ENCODE measurements around the gene ZG16B. TPM values are rescaled to one million over a fixed set of nuclear protein-coding genes. Genes with fewer than 3 reads are reported as not detected.
A peak's percentile ranks its signal among the peaks of the same experiment; 100 is the strongest.

ZG16B gene
- total RNA-seq, 1 experiment from 2014 or later: 8.6 TPM

- intact Hi-C loops (cut with micrococcal nuclease): no loop called here
- Histone ChIP-seq H3K79me2 (ENCODE audit: low read length) (no peaks in the 10 kb centered on the region), H3K9ac (ENCODE audit: low read length) (no peak overlapping the region), H3K9me2 (replicated peaks; ENCODE audit: low read length) (no peaks in the 10 kb centered on the region), H3K9me3 (ENCODE audit: low read length) (no peaks in the 10 kb centered on the region), H3K4me2 (ENCODE audit: low read length) (no peak overlapping the region), H2AFZ (ENCODE audit: low read length) (no peak overlapping the region), H3F3A (ENCODE audit: low read length, unreplicated experiment) (no peaks in the 10 kb centered on the region), H3K27ac (ENCODE audit: low read length) (peak overlapping the region; percentile 91), H3K4me1 (ENCODE audit: insufficient read depth, low read length) (peaks cover 28% of the 10 kb centered on the region), H3K36me3 (ENCODE audit: low read depth, low read length) (no peaks in the 10 kb centered on the region), H4K20me1 (ENCODE audit: low read length) (no peaks in the 10 kb centered on the region), H3K27me3 (ENCODE audit: low read length) (no peaks in the 10 kb centered on the region), H3K4me3 (ENCODE audit: low read length) (no peak overlapping the region)
- no TSS peak for BruUV-seq (replicated peaks)
- ChIA-PET CTCF (no interaction called here), POLR2A (ENCODE audit: unreplicated experiment) (no interaction called here)
- TF ChIP-seq CTCF (conservative IDR thresholded peaks at IDR 0.05; ENCODE audit: low read depth, low read length): no peak
- TF ChIP-seq EZH2 (IDR thresholded peaks at IDR 0.05; ENCODE audit: low read length, unreplicated experiment): no peak
- no peak for TF ChIP-seq EZH2phosphoT487 (IDR thresholded peaks at IDR 0.05; ENCODE audit: borderline replicate concordance, low read length)
- no peak for DNase-seq
- ATAC-seq: no peak
Observed at GRCh38 chr16:2834968-2835367, 4.9 kb downstream of the ZG16B start.

GRCh38 chr16:2835638-2836493, 5.8 kb downstream of the ZG16B start:
- ChIA-PET CTCF (no interaction called here), POLR2A (ENCODE audit: unreplicated experiment) (interaction anchor here (0.5 kb wide), 1 partner anchor 70 kb away, joined by 3 read pairs; no protein-coding TSS in a partner anchor)
- intact Hi-C loops (cut with micrococcal nuclease): no loop called here
- peak overlapping the region; percentile 41; the same call in 1 of the 2 replicates for H3K4me3 ChIP-seq (ENCODE audit: low read length)
- H3K27ac ChIP-seq (ENCODE audit: low read length): peak overlapping the region; percentile 91
- no peak for TF ChIP-seq CTCF (conservative IDR thresholded peaks at IDR 0.05; ENCODE audit: low read depth, low read length)
- TF ChIP-seq EZH2phosphoT487 (IDR thresholded peaks at IDR 0.05; ENCODE audit: borderline replicate concordance, low read length): no peak
- TF ChIP-seq EZH2 (IDR thresholded peaks at IDR 0.05; ENCODE audit: low read length, unreplicated experiment): no peak
- no peaks in the 10 kb centered on the region for H3K79me2 ChIP-seq (ENCODE audit: low read length)
- H3F3A ChIP-seq (ENCODE audit: low read length, unreplicated experiment): no peaks in the 10 kb centered on the region
- ATAC-seq (peak; percentile 76), DNase-seq (peak; percentile 93)
- BruUV-seq (replicated peaks): TSS peak; percentile 21
- H3K4me1 ChIP-seq (ENCODE audit: insufficient read depth, low read length): peaks cover 22% of the 10 kb centered on the region
- peak overlapping the region; percentile 70 for H3K4me2 ChIP-seq (ENCODE audit: low read length)
- peak overlapping the region; percentile 54 for H3K9ac ChIP-seq (ENCODE audit: low read length)
- H3K9me2 ChIP-seq (replicated peaks; ENCODE audit: low read length): no peaks in the 10 kb centered on the region
- 0 out of 2 replicates have a peak overlapping the region, but pooled peaks have one; percentile 21 for H2AFZ ChIP-seq (ENCODE audit: low read length)
- H3K27me3 ChIP-seq (ENCODE audit: low read length): no peaks in the 10 kb centered on the region
- H3K9me3 ChIP-seq (ENCODE audit: low read length): no peaks in the 10 kb centered on the region
- H4K20me1 ChIP-seq (ENCODE audit: low read length): no peaks in the 10 kb centered on the region
- no peaks in the 10 kb centered on the region for H3K36me3 ChIP-seq (ENCODE audit: low read depth, low read length)

All from PC-3 (cell line).